Thoracic aorta (tissue), 2 donors: Measurements from ENCODE around the gene PTPRM. TPM values are rescaled to one million over a fixed set of nuclear protein-coding genes. Genes with fewer than 3 reads are reported as not detected.
A peak's percentile ranks its signal among the peaks of the same experiment; 100 is the strongest.

Experiments used
- ATAC-seq: fragments of 150-250 bp; one replicate; pipeline ENCODE4 v1.8.0; 2017; ENCODE audit warnings: low read depth; ENCODE audit not compliant: insufficient number of reproducible peaks, low FRiP score
- DNase-seq: peaks from one replicate; pipeline ENCODE4 v3.0.0-alpha.2; 2020; ENCODE audit warnings: low spot score
- H3K27ac ChIP-seq, 2 donors: fragments of 200-600 bp; sonication (generic); 1 replicate in 1 of 2; 2 replicates in 1 of 2; pipeline ENCODE4 v1.5.1; 2016; ENCODE audit warnings: mild to moderate bottlenecking in 2 of 2, moderate library complexity in 2 of 2
- H3K27me3 ChIP-seq: fragments of 200-600 bp; sonication (generic); replicated peaks from 2 replicates; pipeline ENCODE4 v1.6.0; 2016; ENCODE audit warnings: mild to moderate bottlenecking; ENCODE audit not compliant: insufficient read depth
- H3K36me3 ChIP-seq: fragments of 200-600 bp; sonication (generic); one replicate; pipeline ENCODE4 v1.5.1; 2016
- H3K4me1 ChIP-seq, 2 donors: fragments of 200-600 bp; sonication (generic); 1 replicate in 1 of 2; 2 replicates in 1 of 2; pipeline versions ENCODE4 v1.5.1 to v1.6.0; 2016; ENCODE audit warnings: low read depth in 2 of 2, mild to moderate bottlenecking in 1 of 2; ENCODE audit not compliant: control insufficient read depth in 1 of 2
- H3K4me3 ChIP-seq: fragments of 200-600 bp; sonication (generic); 2 replicates; pipeline ENCODE4 v1.5.1; 2016; ENCODE audit warnings: mild to moderate bottlenecking
- H3K9me3 ChIP-seq: fragments of 200-600 bp; sonication (generic); 2 replicates; pipeline ENCODE4 v1.5.1; 2016
- CTCF ChIP-seq: fragments of 200-600 bp; sonication (generic); IDR thresholded peaks from one replicate; pipeline ENCODE4 v1.5.1; 2019; ENCODE audit warnings: antibody characterized with exemption
- total RNA-seq, 2 donors: library from RNA; depleted of rRNA; stranded (reverse); fragments of >200 nt; gene quantifications; one replicate each; pipeline versions ENCODE4 v1.1.0 to v1.2.3, GENCODE V29; 2016

The PTPRM gene
- total RNA-seq, 2 donors from 2014 or later = 90.3 to 102 TPM

DNA sequence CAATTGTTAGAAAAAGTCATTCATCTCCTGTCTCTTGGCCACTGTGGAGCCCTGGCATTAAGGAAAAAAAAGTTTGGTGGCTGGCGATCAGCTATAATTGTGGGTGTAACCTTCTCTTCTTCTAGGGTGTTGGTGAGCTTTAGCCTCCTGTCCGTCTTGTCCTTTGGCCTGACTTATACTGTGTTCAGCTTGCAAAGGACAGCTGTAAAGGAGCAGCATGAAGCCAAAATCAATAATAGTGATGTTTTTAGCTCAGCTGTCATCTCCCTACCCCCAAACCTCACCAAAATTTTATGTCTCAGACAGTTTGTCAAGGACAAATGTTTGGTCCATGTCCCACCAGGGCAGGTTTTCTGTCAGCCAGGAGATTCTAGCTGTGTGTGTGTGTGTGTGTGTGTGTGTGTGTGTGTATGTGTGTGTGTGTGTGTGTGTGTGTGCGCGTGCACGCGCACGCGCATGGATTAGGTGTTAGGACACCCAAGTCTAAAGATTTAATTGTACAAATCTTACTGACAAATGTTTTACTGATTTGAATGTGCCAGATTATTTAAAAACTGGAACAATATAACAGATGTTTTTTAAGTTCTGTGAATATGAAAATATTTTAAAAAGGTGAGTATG is 109.2 kb downstream of the PTPRM start:
- no peak for DNase-seq
- Histone ChIP-seq H3K36me3 (no peaks in the 10 kb centered on the region), H3K9me3 (no peaks in the 10 kb centered on the region), H3K4me1 (peaks cover 12 to 37% of the 10 kb centered on the region in 2 donors), H3K27me3 (no peaks in the 10 kb centered on the region), H3K27ac (peak overlapping the region in 1 of 2 donors; percentile 3), H3K4me3 (no peak overlapping the region)
- TF ChIP-seq CTCF = no peak
- no peak for ATAC-seq

GRCh38 chr18:7677001-7677400 is 109.9 kb downstream of the PTPRM start:
- H3K27me3 ChIP-seq = no peaks in the 10 kb centered on the region
- ATAC-seq (no peak), DNase-seq (no peak)
- peaks cover 12 to 37% of the 10 kb centered on the region in 2 donors for H3K4me1 ChIP-seq
- no peak overlapping the region for H3K4me3 ChIP-seq
- no peak for TF ChIP-seq CTCF
- peak overlapping the region in 1 of 2 donors; percentile 3 for H3K27ac ChIP-seq
- no peaks in the 10 kb centered on the region for H3K36me3 ChIP-seq
- H3K9me3 ChIP-seq = no peaks in the 10 kb centered on the region

DNA sequence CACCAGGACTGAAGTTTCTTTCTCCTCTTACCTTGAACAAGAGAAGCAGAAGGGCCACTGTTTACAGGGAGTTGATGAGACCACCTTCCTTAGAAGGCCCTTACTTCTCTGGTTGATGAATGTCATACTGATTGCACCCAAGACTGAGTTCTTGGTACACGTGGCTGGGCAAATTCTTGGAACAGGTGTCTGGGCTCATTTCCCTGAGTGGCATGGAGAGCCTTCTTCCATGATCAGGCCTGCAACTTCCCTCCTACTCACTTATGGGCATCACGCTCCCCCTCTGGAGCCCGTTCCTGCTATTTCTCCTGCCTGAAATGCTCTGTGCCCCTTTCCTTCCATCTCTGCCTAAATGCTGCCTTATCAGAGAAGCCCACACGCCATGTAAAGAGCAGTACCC is 110.3 kb downstream of the PTPRM start:
- Histone ChIP-seq H3K4me1 (peaks cover 12 to 37% of the 10 kb centered on the region in 2 donors), H3K36me3 (no peaks in the 10 kb centered on the region), H3K27me3 (no peaks in the 10 kb centered on the region), H3K4me3 (no peak overlapping the region), H3K27ac (no peak overlapping the region), H3K9me3 (no peaks in the 10 kb centered on the region)
- no peak for DNase-seq
- no peak for TF ChIP-seq CTCF
- ATAC-seq = no peak

GRCh38 chr18:7678389-7678788 is 111.3 kb downstream of the PTPRM start:
- no peak overlapping the region for H3K4me3 ChIP-seq
- no peaks in the 10 kb centered on the region for H3K36me3 ChIP-seq
- no peaks in the 10 kb centered on the region for H3K9me3 ChIP-seq
- peaks cover 12 to 37% of the 10 kb centered on the region in 2 donors for H3K4me1 ChIP-seq
- ATAC-seq = no peak
- TF ChIP-seq CTCF = no peak
- no peaks in the 10 kb centered on the region for H3K27me3 ChIP-seq
- no peak overlapping the region for H3K27ac ChIP-seq
- no peak for DNase-seq

GRCh38 chr18:7678801-7679200 is 111.7 kb downstream of the PTPRM start:
- DNase-seq (no peak), ATAC-seq (no peak)
- H3K9me3 ChIP-seq = no peaks in the 10 kb centered on the region
- no peaks in the 10 kb centered on the region for H3K27me3 ChIP-seq
- H3K36me3 ChIP-seq = no peaks in the 10 kb centered on the region
- no peak for TF ChIP-seq CTCF
- H3K4me3 ChIP-seq = no peak overlapping the region
- H3K27ac ChIP-seq = no peak overlapping the region
- H3K4me1 ChIP-seq = peaks cover 12 to 37% of the 10 kb centered on the region in 2 donors
